COLO668 (cell line): Measurements from ENCODE around the gene FGFRL1.

Experiments used
- DNase-seq: peaks from one replicate; lab custom pipeline; 2025; ENCODE audit not compliant: unreplicated experiment; lab: John Stamatoyannopoulos, UW

FGFRL1 gene

GRCh38 chr4:1004071-1004418 is 7.4 kb upstream of the FGFRL1 start:
- DNase-seq: no peak

GRCh38 chr4:1004557-1005485 is 6.6 kb upstream of the FGFRL1 start:
- no peak for DNase-seq

- DNase-seq: no peak
Observed at GRCh38 chr4:1006856-1007255, 4.6 kb upstream of the FGFRL1 start.

- DNase-seq: peak; percentile 38
Observed at GRCh38 chr4:1008840-1009541, 2.4 kb upstream of the FGFRL1 start.

- DNase-seq: peak; percentile 84
Observed at GRCh38 chr4:1009542-1010394, 1.7 kb upstream of the FGFRL1 start.

GRCh38 chr4:1010395-1011021 is 918 bp upstream of the FGFRL1 start:
- DNase-seq: peak; percentile 65

GRCh38 chr4:1011666-1012033 is 224 bp downstream of the FGFRL1 start:
- no peak for DNase-seq

GRCh38 chr4:1012034-1012739 is 761 bp downstream of the FGFRL1 start:
- DNase-seq: peak; percentile 28

- DNase-seq: no peak
Observed at GRCh38 chr4:1013225-1014073, 2.0 kb downstream of the FGFRL1 start.

- no peak for DNase-seq
Observed at GRCh38 chr4:1014291-1015167, 3.1 kb downstream of the FGFRL1 start.

- peak; percentile 9 for DNase-seq
Observed at GRCh38 chr4:1015179-1015578, 3.8 kb downstream of the FGFRL1 start.

- no peak for DNase-seq
Observed at GRCh38 chr4:1015746-1016145, 4.3 kb downstream of the FGFRL1 start.

GRCh38 chr4:1017211-1017610 is 5.8 kb downstream of the FGFRL1 start:
- no peak for DNase-seq

GRCh38 chr4:1017706-1018105 is 6.3 kb downstream of the FGFRL1 start:
- no peak for DNase-seq

- DNase-seq: no peak
Observed at GRCh38 chr4:1018147-1019020, 7.0 kb downstream of the FGFRL1 start.

- no peak for DNase-seq
Observed at GRCh38 chr4:1019320-1019719, 7.9 kb downstream of the FGFRL1 start.

- no peak for DNase-seq
Observed at GRCh38 chr4:1019729-1020470, 8.5 kb downstream of the FGFRL1 start.
